Ovary (tissue), 9 donors: ENCODE data around the gene MCU. TPM values are rescaled to one million over a fixed set of nuclear protein-coding genes. Genes with fewer than 3 reads are reported as not detected.
"Not testable (repeated sequence)": the region's sequence is repeated elsewhere in the genome, so short reads cannot be mapped to it uniquely, and the experiment has no call there.

Experiments
- DNase-seq, 5 donors: peaks; one replicate each; pipeline ENCODE4 v3.0.0-alpha.2; 2019 to 2020
- H3K27ac ChIP-seq, 2 donors: fragments of 200-600 bp; one replicate each; pipeline versions ENCODE4 v1.5.1 to v1.8.0; 2019 to 2022
- H3K27me3 ChIP-seq: fragments of 200-600 bp; one replicate; pipeline ENCODE4 v1.8.0; 2022
- H3K36me3 ChIP-seq: fragments of 200-600 bp; sonication (generic); one replicate; pipeline ENCODE4 v1.5.1; 2019
- H3K4me1 ChIP-seq: one replicate; pipeline ENCODE4 v1.8.1; 2013; ENCODE audit warnings: mild to moderate bottlenecking, moderate library complexity; ENCODE audit not compliant: insufficient read depth
- H3K4me3 ChIP-seq: fragments of 200-600 bp; sonication (generic); one replicate; pipeline ENCODE4 v1.5.1; 2017
- H3K9me3 ChIP-seq, 2 donors: fragments of 200-600 bp in 1 of 2; sonication (generic) in 1 of 2; one replicate each; pipeline versions ENCODE4 v1.5.1 to v1.8.1; 2013 to 2019; ENCODE audit warnings: mild to moderate bottlenecking in 1 of 2, moderate library complexity in 1 of 2
- EP300 ChIP-seq: sonication (generic); formaldehyde crosslinking; IDR thresholded peaks from one replicate; pipeline ENCODE4 v1.6.1; 2017; ENCODE audit warnings: antibody characterized with exemption
- POLR2A ChIP-seq: fragments of 450-650 bp; IDR thresholded peaks from one replicate; pipeline ENCODE4 v1.6.1; 2017; ENCODE audit warnings: antibody characterized with exemption, mild to moderate bottlenecking, moderate library complexity
- WGBS, 3 donors: extraction: QIAGEN DNeasy Blood & Tissue Kit in 1 of 3; methylation state at CpG; one replicate each; pipeline versions ENCODE4 v1.1.5 to v1.1.7; 2013 to 2017; 5-methylcytosine and 5-hydroxymethylcytosine counted together
- intact Hi-C, 4 donors: fragments of 100-400 bp; cut with DNase I; formaldehyde crosslinking; loops; one replicate each; pipeline versions ENCODE4 v1.11.0 to v1.15.1; 2022 to 2023
- polyA plus RNA-seq, 2 donors: library from polyadenylated mRNA; stranded (reverse); fragments of 200-250 nt in 1 of 2; fragments of 350-450 nt in 1 of 2; fragmentation: Illumina TruSeq in 1 of 2; extraction: RNeasy Lipid Tissue Mini Kit (QIAGEN cat#74804) in 1 of 2; gene quantifications; one replicate each; pipeline ENCODE4 v1.2.3, GENCODE V29; 2013 to 2014
- total RNA-seq, 7 donors: library from RNA; depleted of rRNA in 2 of 7; stranded (reverse); fragments of >200 nt in 2 of 7; fragmentation: NEBNext Ultra II Directional in 3 of 7; extraction: Animal tissue kit (Norgen Biotek cat#: 25700) in 3 of 7; gene quantifications; one replicate each; pipeline versions ENCODE4 v1.1.0 to v1.2.4, GENCODE V29; 2016 to 2023
- TF ChIP-seq, protein P1 (sequence below), 3 donors: fragments of 450-650 bp in 2 of 3; fragments of 200-600 bp in 1 of 3; IDR thresholded peaks; one replicate each; pipeline versions ENCODE4 v1.5.1 to v1.8.0; 2016 to 2022; ENCODE audit warnings: antibody characterized with exemption in 3 of 3, mild to moderate bottlenecking in 1 of 3
- donor health status: DM: no; HTN: no; CAD: no; lungs with moderate emphysema.
- donor health status: DM: no; HTN: no; CAD: no.
- donor health status: Bipolar disorder and iron deficiency.
- donor health status: DM: yes; HTN: yes; CAD: no.
- donor health status: DM: no; HTN: no; CAD: no.
- donor health status: DM: yes; HTN: yes; CAD: no.

The MCU gene
- total and polyA plus RNA-seq, 9 donors: 10.3 to 27.1 (median 12.8) TPM

DNA sequence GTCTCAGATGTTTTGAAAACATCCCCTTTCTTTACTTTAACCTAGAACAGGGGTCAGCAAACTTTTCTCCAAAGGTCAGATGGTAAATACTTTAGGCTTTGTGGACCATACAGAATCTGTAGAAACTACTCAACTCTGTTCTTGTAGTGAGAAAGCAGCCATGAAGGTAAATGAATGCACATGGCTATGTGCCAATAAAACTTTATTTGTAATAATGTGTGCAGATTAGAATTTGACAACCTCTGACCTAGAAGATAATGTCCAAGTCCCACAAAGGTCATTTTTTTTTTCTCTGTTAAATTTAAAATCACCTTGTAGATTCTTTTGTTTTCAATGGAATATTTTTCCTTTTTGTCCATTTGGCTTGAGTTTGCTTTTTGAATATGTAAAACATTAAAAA is 218.8 kb downstream of the MCU start:
- no peak for DNase-seq
- TF ChIP-seq EP300 (no peak), POLR2A (no peak)
- TF ChIP-seq, protein P1, sequence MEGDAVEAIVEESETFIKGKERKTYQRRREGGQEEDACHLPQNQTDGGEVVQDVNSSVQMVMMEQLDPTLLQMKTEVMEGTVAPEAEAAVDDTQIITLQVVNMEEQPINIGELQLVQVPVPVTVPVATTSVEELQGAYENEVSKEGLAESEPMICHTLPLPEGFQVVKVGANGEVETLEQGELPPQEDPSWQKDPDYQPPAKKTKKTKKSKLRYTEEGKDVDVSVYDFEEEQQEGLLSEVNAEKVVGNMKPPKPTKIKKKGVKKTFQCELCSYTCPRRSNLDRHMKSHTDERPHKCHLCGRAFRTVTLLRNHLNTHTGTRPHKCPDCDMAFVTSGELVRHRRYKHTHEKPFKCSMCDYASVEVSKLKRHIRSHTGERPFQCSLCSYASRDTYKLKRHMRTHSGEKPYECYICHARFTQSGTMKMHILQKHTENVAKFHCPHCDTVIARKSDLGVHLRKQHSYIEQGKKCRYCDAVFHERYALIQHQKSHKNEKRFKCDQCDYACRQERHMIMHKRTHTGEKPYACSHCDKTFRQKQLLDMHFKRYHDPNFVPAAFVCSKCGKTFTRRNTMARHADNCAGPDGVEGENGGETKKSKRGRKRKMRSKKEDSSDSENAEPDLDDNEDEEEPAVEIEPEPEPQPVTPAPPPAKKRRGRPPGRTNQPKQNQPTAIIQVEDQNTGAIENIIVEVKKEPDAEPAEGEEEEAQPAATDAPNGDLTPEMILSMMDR (IDR thresholded peaks at IDR 0.05): no peak
- intact Hi-C loops: no loop called here

DNA sequence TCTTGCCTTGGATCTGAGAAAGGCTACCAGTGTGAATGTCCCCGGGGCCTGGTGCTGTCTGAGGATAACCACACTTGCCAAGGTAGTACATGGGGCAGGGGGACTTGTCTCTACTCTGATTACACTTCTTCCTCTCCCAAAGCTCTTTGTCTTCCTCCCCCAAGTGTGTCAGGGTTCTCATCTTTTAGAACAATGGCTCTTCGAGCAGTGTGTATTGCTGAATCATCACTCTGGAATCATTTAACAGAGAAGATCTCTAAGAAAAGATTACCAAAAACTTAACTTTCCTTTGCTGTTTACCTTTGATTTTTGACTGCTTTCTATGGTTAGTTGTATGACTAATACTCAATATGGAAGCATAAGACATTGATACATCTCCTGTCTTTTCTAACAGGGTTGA is 219.8 kb downstream of the MCU start:
- WGBS, 3 donors: 94 to 100% (median 97%) methylated on average over 2 of the region's 2 CpGs
- no peak overlapping the region for H3K4me3 ChIP-seq
- TF ChIP-seq POLR2A (no peak), EP300 (no peak)
- TF ChIP-seq, protein P1 (IDR thresholded peaks at IDR 0.05): no peak
- intact Hi-C loops: no loop called here
- H3K27me3 ChIP-seq: no peaks in the 10 kb centered on the region
- H3K9me3 ChIP-seq: no peaks in the 10 kb centered on the region
- no peak overlapping the region for H3K27ac ChIP-seq
- no peaks in the 10 kb centered on the region for H3K36me3 ChIP-seq
- DNase-seq: no peak
- H3K4me1 ChIP-seq: no peaks in the 10 kb centered on the region

More for the DNA sequence above, 218.8 kb downstream of the MCU start:
- H3K9me3 ChIP-seq: no peaks in the 10 kb centered on the region
- H3K27me3 ChIP-seq: no peaks in the 10 kb centered on the region
- no peaks in the 10 kb centered on the region for H3K4me1 ChIP-seq
- H3K36me3 ChIP-seq: no peaks in the 10 kb centered on the region
- no peak overlapping the region for H3K4me3 ChIP-seq
- no peak overlapping the region for H3K27ac ChIP-seq

DNA sequence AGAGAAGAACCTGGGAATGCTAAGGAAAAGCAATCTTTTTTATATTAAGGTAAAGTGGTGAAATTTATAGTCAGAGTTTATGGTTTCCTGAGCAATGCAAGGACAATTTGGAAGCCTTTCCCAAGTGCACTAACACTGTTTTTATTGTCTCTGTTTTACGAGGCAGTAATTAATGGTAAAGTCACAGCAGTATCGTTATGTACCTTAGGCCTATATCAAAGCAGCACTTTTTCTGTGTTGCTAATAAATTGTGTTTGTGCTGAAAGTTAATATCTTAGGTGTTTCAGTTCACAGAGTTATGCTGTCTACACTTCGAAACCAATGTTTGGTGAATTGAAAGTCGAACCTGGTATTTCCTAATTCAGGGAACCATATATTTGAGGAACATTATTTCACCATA is 220.8 kb downstream of the MCU start:
- intact Hi-C loops: no loop called here
- H3K36me3 ChIP-seq: no peaks in the 10 kb centered on the region
- H3K27me3 ChIP-seq: no peaks in the 10 kb centered on the region
- no peak overlapping the region for H3K27ac ChIP-seq
- H3K9me3 ChIP-seq: no peaks in the 10 kb centered on the region
- H3K4me3 ChIP-seq: no peak overlapping the region
- WGBS, 3 donors: 76 to 85% (median 82%) methylated on average over 4 of the region's 4 CpGs
- no peak for DNase-seq
- TF ChIP-seq, protein P1 (IDR thresholded peaks at IDR 0.05): no peak
- TF ChIP-seq POLR2A: no peak
- TF ChIP-seq EP300: no peak
- H3K4me1 ChIP-seq: no peaks in the 10 kb centered on the region

DNA sequence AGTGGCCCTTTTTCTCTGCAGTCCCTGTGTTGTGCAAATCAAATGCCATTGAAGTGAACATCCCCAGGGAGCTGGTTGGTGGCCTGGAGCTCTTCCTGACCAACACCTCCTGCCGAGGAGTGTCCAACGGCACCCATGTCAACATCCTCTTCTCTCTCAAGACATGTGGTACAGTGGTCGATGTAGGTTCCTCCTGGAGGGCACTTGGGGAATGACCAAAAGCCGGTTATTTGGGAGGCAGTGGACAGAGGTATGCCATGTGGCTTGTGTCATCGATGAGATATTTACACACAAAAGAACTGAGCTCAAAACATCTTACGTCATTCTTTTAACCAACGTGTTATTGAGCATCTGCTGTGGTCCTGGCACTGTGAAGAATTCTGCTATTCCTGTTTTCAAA is 221.3 kb downstream of the MCU start:
- H3K27me3 ChIP-seq: no peaks in the 10 kb centered on the region
- no peak overlapping the region for H3K27ac ChIP-seq
- H3K4me1 ChIP-seq: no peaks in the 10 kb centered on the region
- no peaks in the 10 kb centered on the region for H3K9me3 ChIP-seq
- TF ChIP-seq EP300: no peak
- TF ChIP-seq POLR2A: no peak
- TF ChIP-seq, protein P1 (IDR thresholded peaks at IDR 0.05): no peak
- H3K36me3 ChIP-seq: no peaks in the 10 kb centered on the region
- H3K4me3 ChIP-seq: no peak overlapping the region
- intact Hi-C loops: no loop called here
- 80 to 87% (median 81%) methylated on average over 7 of the region's 7 CpGs for WGBS, 3 donors
- DNase-seq: no peak

DNA sequence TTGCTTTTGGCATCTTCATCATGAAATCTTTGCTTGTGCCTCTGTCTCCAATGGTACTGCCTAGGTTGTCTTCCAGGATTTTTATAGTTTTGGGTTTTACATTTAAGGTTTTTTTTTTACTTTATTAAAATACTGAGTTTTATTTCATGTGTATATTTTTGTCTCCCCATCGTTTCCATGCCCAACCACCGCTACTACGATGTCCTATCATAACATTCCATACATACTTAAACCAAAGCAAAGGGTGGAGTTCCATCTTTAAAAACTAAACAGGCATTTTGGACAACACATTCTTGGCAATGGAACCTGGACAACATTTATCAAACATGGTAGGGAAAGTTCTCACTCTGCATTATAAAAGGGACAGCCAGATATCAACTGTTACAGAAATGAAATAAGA is 225.3 kb downstream of the MCU start:
- H3K9me3 ChIP-seq, intact Hi-C loops, H3K4me3 ChIP-seq, H3K27me3 ChIP-seq, DNase-seq, H3K36me3 ChIP-seq, H3K4me1 ChIP-seq, H3K27ac ChIP-seq: not testable (repeated sequence)
- WGBS, 3 donors: 10 to 11% (median 10%) methylated on average over 3 of the region's 3 CpGs

DNA sequence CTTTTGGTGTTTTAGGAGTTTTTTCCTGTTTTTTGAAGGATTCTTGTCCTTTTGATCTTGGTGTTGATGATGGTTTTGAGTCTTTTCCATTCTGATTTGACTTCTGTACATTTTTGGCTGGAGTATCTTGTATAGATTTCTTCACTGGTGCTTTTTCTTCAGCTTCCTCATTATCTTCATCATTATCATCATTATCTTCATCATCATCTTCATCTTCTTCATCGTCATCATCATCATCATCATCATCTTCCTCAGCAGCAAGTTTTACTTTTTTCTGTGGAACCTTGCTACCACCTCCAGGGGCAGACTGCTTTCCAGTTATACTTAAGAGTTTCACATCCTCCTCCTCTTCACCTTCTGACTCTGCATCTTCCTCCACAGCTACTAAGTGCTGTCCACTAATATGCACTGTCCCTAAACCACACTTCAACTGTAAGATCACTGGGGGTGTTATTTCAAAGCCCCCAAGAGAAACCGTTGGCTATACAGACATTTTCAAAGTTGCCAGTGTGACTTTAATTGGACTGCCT is 225.9 kb downstream of the MCU start:
- H3K27me3 ChIP-seq, intact Hi-C loops, DNase-seq, H3K27ac ChIP-seq, H3K4me3 ChIP-seq, H3K9me3 ChIP-seq, H3K36me3 ChIP-seq, H3K4me1 ChIP-seq: not testable (repeated sequence)
- WGBS, 3 donors: 85 to 86% (median 86%) methylated on average over 2 of the region's 2 CpGs
